Liver (tissue), 9 donors: ENCODE measurements around the gene GALNT10. TPM values are rescaled to one million over a fixed set of nuclear protein-coding genes. Genes with fewer than 3 reads are reported as not detected.

Source experiments
- DNase-seq: peaks from one replicate; pipeline ENCODE4 v3.0.0-alpha.2; 2017; ENCODE audit warnings: low spot score
- H3K27ac ChIP-seq, 2 donors: one replicate each; pipeline ENCODE4 v1.7.0; 2013; ENCODE audit warnings: inconsistent platforms in 2 of 2, low read length in 2 of 2, control low read depth in 1 of 2, low read depth in 1 of 2, mild to moderate bottlenecking in 1 of 2
- H3K27me3 ChIP-seq, 4 donors: one replicate each; pipeline versions ENCODE4 v1.6.1 to v1.7.0; 2013; ENCODE audit warnings: low read length in 3 of 4, inconsistent platforms in 1 of 4, mild to moderate bottlenecking in 1 of 4, moderate library complexity in 1 of 4; ENCODE audit not compliant: control insufficient read depth in 4 of 4, insufficient read depth in 4 of 4
- H3K36me3 ChIP-seq, 4 donors: one replicate each; pipeline versions ENCODE4 v1.6.1 to v1.7.0; 2013; ENCODE audit warnings: low read length in 3 of 4, mild to moderate bottlenecking in 3 of 4, low read depth in 1 of 4, moderate library complexity in 1 of 4; ENCODE audit not compliant: control insufficient read depth in 4 of 4, insufficient read depth in 3 of 4
- H3K4me1 ChIP-seq, 4 donors: one replicate each; pipeline versions ENCODE4 v1.6.1 to v1.7.0; 2013; ENCODE audit warnings: low read length in 3 of 4, mild to moderate bottlenecking in 3 of 4, moderate library complexity in 1 of 4; ENCODE audit not compliant: control insufficient read depth in 4 of 4, insufficient read depth in 4 of 4
- H3K4me3 ChIP-seq, 3 donors: one replicate each; pipeline versions ENCODE4 v1.6.1 to v1.7.0; 2013; ENCODE audit warnings: low read length in 3 of 3, control low read depth in 1 of 3, low read depth in 1 of 3, mild to moderate bottlenecking in 1 of 3
- H3K9ac ChIP-seq, 2 donors: one replicate each; pipeline ENCODE4 v1.7.0; 2013; ENCODE audit warnings: low read length in 2 of 2, mild to moderate bottlenecking in 2 of 2, moderate library complexity in 2 of 2, control low read depth in 1 of 2, low read depth in 1 of 2
- H3K9me3 ChIP-seq, 4 donors: one replicate each; pipeline versions ENCODE4 v1.6.1 to v1.7.0; 2013; ENCODE audit warnings: low read length in 3 of 4; ENCODE audit not compliant: control insufficient read depth in 4 of 4
- EGR1 ChIP-seq, 2 donors: IDR thresholded peaks; 2 replicates each; pipeline ENCODE4 v1.6.1; 2016 to 2018; ENCODE audit warnings: antibody characterized with exemption in 2 of 2, low read depth in 2 of 2
- FOXA1 ChIP-seq: IDR thresholded peaks from 2 replicates; pipeline ENCODE4 v1.6.1; 2016; ENCODE audit warnings: antibody characterized with exemption
- FOXA2 ChIP-seq: IDR thresholded peaks from 2 replicates; pipeline ENCODE4 v1.6.1; 2016; ENCODE audit warnings: antibody characterized with exemption
- GABPA ChIP-seq, 2 donors: IDR thresholded peaks in 1 of 2; conservative IDR thresholded peaks in 1 of 2; 2 replicates each; pipeline ENCODE4 v1.6.1; 2016; ENCODE audit warnings: antibody characterized with exemption in 2 of 2, mild to moderate bottlenecking in 1 of 2, moderate library complexity in 1 of 2
- HNF4A ChIP-seq, 2 donors: conservative IDR thresholded peaks; 2 replicates each; pipeline ENCODE4 v1.6.1; 2016; ENCODE audit warnings: antibody characterized with exemption in 2 of 2, mild to moderate bottlenecking in 2 of 2
- HNF4G ChIP-seq: IDR thresholded peaks from 2 replicates; pipeline ENCODE4 v1.6.1; 2016; ENCODE audit warnings: antibody characterized with exemption
- JUND ChIP-seq, 2 donors: IDR thresholded peaks; 2 replicates each; pipeline ENCODE4 v1.6.1; 2016; ENCODE audit warnings: antibody characterized with exemption in 2 of 2
- NR2F2 ChIP-seq: IDR thresholded peaks from 2 replicates; pipeline ENCODE4 v1.6.1; 2016; ENCODE audit warnings: antibody characterized with exemption
- RAD21 ChIP-seq, 2 donors: IDR thresholded peaks; 2 replicates each; pipeline ENCODE4 v1.6.1; 2016; ENCODE audit warnings: antibody characterized with exemption in 2 of 2, mild to moderate bottlenecking in 2 of 2
- RXRA ChIP-seq, 2 donors: IDR thresholded peaks; 2 replicates each; pipeline ENCODE4 v1.6.1; 2017 to 2018; ENCODE audit warnings: antibody characterized with exemption in 2 of 2, mild to moderate bottlenecking in 1 of 2
- SP1 ChIP-seq: IDR thresholded peaks from 2 replicates; pipeline ENCODE4 v1.6.1; 2018; ENCODE audit warnings: antibody characterized with exemption, mild to moderate bottlenecking
- TAF1 ChIP-seq: conservative IDR thresholded peaks from 2 replicates; pipeline ENCODE4 v1.6.1; 2016; ENCODE audit warnings: antibody characterized with exemption, mild to moderate bottlenecking
- YY1 ChIP-seq: IDR thresholded peaks from 2 replicates; pipeline ENCODE4 v1.6.1; 2016; ENCODE audit warnings: antibody characterized with exemption, mild to moderate bottlenecking
- WGBS: extraction: QIAGEN DNeasy Blood & Tissue Kit; methylation state at CpG from one replicate; pipeline ENCODE4 v1.1.7; 2013; 5-methylcytosine and 5-hydroxymethylcytosine counted together
- polyA plus RNA-seq, 2 donors: library from polyadenylated mRNA; stranded (reverse) in 1 of 2; unstranded in 1 of 2; fragments of 200-250 nt in 1 of 2; fragments of >200 nt in 1 of 2; fragmentation: Nextera tagmentation in 1 of 2; extraction: Ambion mirVana in 1 of 2; gene quantifications; one replicate each; pipeline versions ENCODE4 v1.2.1 to v1.2.3, GENCODE V29; 2013 to 2015
- total RNA-seq, 2 donors: library from RNA; depleted of rRNA; stranded (reverse); fragments of >200 nt; gene quantifications; one replicate each; pipeline ENCODE4 v1.2.3, GENCODE V29; 2014
- TF ChIP-seq, protein P1 (sequence below): IDR thresholded peaks from 2 replicates; pipeline ENCODE4 v1.6.1; 2016; ENCODE audit warnings: antibody characterized with exemption
- TF ChIP-seq, protein P2 (sequence below): IDR thresholded peaks from 2 replicates; pipeline ENCODE4 v1.6.1; 2016; ENCODE audit warnings: antibody characterized with exemption
- TF ChIP-seq, protein P3 (sequence below): IDR thresholded peaks from 2 replicates; pipeline ENCODE4 v1.6.1; 2016; ENCODE audit warnings: antibody characterized with exemption
- TF ChIP-seq, protein P4 (sequence below): IDR thresholded peaks from 2 replicates; pipeline ENCODE4 v1.6.1; 2016; ENCODE audit warnings: antibody characterized with exemption, mild to moderate bottlenecking
- TF ChIP-seq, protein P5 (sequence below): fragments of 150-350 bp; IDR thresholded peaks from 2 replicates; pipeline ENCODE4 v1.5.1; 2017; ENCODE audit warnings: improper control_type of control experiment, low read depth, low read length; ENCODE audit not compliant: missing input control
- donor health status: healthy.
- donor health status: healthy.
- donor health status: healthy.
- donor health status: healthy.
- donor health status: healthy.

Gene GALNT10
- total and polyA plus RNA-seq, 4 donors, result 1.1 to 17.8 (median 5.3) TPM

DNA sequence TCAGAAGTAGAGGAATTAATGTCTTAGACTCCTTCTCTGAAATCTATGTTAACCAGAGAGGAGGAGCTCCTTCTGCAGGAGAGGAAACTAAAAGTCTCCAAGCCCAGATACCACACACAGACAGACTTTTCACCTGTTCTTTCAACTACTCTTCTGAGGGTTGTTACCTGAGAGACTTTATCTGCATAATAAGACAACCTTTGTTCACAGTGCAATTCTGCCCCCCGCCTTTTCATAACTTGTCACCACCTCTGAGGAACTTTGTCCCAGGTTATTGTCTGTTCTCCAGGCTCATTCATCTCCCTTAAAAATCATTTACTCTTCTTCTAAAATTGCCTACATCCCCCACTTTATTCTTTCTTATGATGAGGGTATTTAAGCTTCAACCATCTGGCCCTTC, 9.4 kb upstream of the GALNT10 start:
- Histone ChIP-seq H3K36me3 (no peaks in the 10 kb centered on the region), H3K4me1 (no peaks in the 10 kb centered on the region), H3K4me3 (no peak overlapping the region), H3K9ac (no peak overlapping the region), H3K9me3 (no peaks in the 10 kb centered on the region), H3K27me3 (no peaks in the 10 kb centered on the region), H3K27ac (no peak overlapping the region)
- 86% methylated on average over 1 of the region's 1 CpG for WGBS
- no peak for TF ChIP-seq HNF4G
- TF ChIP-seq, protein P1, sequence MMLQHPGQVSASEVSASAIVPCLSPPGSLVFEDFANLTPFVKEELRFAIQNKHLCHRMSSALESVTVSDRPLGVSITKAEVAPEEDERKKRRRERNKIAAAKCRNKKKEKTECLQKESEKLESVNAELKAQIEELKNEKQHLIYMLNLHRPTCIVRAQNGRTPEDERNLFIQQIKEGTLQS, result no peak
- TF ChIP-seq, protein P2, sequence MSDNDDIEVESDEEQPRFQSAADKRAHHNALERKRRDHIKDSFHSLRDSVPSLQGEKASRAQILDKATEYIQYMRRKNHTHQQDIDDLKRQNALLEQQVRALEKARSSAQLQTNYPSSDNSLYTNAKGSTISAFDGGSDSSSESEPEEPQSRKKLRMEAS, result no peak
- no peak for DNase-seq

DNA sequence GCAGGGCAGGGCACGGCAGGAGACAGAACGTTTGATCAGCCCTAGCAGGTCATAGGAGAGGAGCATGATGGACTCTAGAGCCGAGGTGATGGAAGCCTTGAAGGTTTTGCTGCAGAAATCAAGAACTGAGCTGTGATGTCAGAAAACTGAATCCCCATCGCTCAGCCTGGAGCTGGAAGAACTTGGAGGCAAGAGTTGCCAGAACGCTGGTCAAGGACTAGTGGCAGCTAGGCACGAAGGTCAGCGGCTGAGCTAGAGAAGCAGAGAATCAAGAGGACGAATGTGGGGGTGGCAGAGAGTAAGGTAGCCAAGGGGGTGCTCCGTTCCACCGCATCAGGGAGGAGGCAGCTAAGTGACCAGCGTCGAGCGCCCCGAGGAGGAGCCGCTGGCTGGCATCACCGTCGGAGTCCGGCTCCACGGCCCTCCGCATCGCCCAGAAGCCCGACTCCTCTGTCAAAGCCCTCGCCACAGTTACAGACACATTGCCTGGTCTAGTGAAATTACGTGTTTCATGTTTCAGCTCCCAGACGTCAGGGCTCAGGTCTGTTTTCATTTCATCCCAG, 1.2 kb upstream of the GALNT10 start:
- peak overlapping the region in 1 of 2 donors; percentile 12 for H3K9ac ChIP-seq

More for the DNA sequence above, 1.2 kb upstream of the GALNT10 start:
- Histone ChIP-seq H3K36me3 (no peaks in the 10 kb centered on the region), H3K27ac (no peak overlapping the region), H3K27me3 (no peaks in the 10 kb centered on the region), H3K9me3 (no peaks in the 10 kb centered on the region), H3K4me3 (peak overlapping the region; percentile 70 to 88 (median 85)), H3K4me1 (peaks cover 0 to 21% (median 13%) of the 10 kb centered on the region in 4 donors)
- TF ChIP-seq NR2F2 (no peak), GABPA (IDR thresholded peaks at IDR 0.05 in 1 of 2, conservative IDR thresholded peaks at IDR 0.05 in 1 of 2) (no peak), FOXA1 (no peak), JUND (IDR thresholded peaks at IDR 0.05) (no peak), FOXA2 (no peak), RAD21 (IDR thresholded peaks at IDR 0.05) (no peak), HNF4G (no peak), RXRA (IDR thresholded peaks at IDR 0.05) (no peak), YY1 (no peak), SP1 (no peak), EGR1 (IDR thresholded peaks at IDR 0.05; ENCODE audit: low read depth in 2 of 2) (no peak), HNF4A (conservative IDR thresholded peaks at IDR 0.05) (no peak), TAF1 (no peak)
- TF ChIP-seq, protein P3, sequence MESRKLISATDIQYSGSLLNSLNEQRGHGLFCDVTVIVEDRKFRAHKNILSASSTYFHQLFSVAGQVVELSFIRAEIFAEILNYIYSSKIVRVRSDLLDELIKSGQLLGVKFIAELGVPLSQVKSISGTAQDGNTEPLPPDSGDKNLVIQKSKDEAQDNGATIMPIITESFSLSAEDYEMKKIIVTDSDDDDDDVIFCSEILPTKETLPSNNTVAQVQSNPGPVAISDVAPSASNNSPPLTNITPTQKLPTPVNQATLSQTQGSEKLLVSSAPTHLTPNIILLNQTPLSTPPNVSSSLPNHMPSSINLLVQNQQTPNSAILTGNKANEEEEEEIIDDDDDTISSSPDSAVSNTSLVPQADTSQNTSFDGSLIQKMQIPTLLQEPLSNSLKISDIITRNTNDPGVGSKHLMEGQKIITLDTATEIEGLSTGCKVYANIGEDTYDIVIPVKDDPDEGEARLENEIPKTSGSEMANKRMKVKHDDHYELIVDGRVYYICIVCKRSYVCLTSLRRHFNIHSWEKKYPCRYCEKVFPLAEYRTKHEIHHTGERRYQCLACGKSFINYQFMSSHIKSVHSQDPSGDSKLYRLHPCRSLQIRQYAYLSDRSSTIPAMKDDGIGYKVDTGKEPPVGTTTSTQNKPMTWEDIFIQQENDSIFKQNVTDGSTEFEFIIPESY, result no peak
- TF ChIP-seq, protein P4, sequence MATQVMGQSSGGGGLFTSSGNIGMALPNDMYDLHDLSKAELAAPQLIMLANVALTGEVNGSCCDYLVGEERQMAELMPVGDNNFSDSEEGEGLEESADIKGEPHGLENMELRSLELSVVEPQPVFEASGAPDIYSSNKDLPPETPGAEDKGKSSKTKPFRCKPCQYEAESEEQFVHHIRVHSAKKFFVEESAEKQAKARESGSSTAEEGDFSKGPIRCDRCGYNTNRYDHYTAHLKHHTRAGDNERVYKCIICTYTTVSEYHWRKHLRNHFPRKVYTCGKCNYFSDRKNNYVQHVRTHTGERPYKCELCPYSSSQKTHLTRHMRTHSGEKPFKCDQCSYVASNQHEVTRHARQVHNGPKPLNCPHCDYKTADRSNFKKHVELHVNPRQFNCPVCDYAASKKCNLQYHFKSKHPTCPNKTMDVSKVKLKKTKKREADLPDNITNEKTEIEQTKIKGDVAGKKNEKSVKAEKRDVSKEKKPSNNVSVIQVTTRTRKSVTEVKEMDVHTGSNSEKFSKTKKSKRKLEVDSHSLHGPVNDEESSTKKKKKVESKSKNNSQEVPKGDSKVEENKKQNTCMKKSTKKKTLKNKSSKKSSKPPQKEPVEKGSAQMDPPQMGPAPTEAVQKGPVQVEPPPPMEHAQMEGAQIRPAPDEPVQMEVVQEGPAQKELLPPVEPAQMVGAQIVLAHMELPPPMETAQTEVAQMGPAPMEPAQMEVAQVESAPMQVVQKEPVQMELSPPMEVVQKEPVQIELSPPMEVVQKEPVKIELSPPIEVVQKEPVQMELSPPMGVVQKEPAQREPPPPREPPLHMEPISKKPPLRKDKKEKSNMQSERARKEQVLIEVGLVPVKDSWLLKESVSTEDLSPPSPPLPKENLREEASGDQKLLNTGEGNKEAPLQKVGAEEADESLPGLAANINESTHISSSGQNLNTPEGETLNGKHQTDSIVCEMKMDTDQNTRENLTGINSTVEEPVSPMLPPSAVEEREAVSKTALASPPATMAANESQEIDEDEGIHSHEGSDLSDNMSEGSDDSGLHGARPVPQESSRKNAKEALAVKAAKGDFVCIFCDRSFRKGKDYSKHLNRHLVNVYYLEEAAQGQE, result no peak
- TF ChIP-seq, protein P1, result no peak
- TF ChIP-seq, protein P5, sequence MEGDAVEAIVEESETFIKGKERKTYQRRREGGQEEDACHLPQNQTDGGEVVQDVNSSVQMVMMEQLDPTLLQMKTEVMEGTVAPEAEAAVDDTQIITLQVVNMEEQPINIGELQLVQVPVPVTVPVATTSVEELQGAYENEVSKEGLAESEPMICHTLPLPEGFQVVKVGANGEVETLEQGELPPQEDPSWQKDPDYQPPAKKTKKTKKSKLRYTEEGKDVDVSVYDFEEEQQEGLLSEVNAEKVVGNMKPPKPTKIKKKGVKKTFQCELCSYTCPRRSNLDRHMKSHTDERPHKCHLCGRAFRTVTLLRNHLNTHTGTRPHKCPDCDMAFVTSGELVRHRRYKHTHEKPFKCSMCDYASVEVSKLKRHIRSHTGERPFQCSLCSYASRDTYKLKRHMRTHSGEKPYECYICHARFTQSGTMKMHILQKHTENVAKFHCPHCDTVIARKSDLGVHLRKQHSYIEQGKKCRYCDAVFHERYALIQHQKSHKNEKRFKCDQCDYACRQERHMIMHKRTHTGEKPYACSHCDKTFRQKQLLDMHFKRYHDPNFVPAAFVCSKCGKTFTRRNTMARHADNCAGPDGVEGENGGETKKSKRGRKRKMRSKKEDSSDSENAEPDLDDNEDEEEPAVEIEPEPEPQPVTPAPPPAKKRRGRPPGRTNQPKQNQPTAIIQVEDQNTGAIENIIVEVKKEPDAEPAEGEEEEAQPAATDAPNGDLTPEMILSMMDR, result no peak
- TF ChIP-seq, protein P2, result no peak
- DNase-seq, result no peak
- 8% methylated on average over 25 of the region's 25 CpGs for WGBS
